Lung (tissue), 12 donors: Measurements from ENCODE around the gene SIDT2. TPM values are rescaled to one million over a fixed set of nuclear protein-coding genes. Genes with fewer than 3 reads are reported as not detected.

Experiments used
- ATAC-seq: fragments of 200-7000 bp; cut with Tn5 transposase; one replicate; pipeline ENCODE4 v1.9.1; 2020; ENCODE audit warnings: moderate number of reproducible peaks; ENCODE audit not compliant: insufficient read depth, low FRiP score
- DNase-seq, 3 donors: peaks; one replicate each; pipeline ENCODE4 v3.0.0-alpha.2; 2013 to 2017
- H3K27ac ChIP-seq, 2 donors: one replicate each; pipeline ENCODE4 v1.5.1; 2013; ENCODE audit warnings: mild to moderate bottlenecking in 2 of 2, moderate library complexity in 2 of 2, control low read depth in 1 of 2, inconsistent platforms in 1 of 2, low read depth in 1 of 2, low read length in 1 of 2
- H3K27me3 ChIP-seq, 3 donors: one replicate each; pipeline ENCODE4 v1.5.1; 2013; ENCODE audit warnings: low read length in 2 of 3; ENCODE audit not compliant: control insufficient read depth in 3 of 3, insufficient read depth in 3 of 3
- H3K36me3 ChIP-seq, 4 donors: one replicate each; pipeline ENCODE4 v1.5.1; 2013; ENCODE audit warnings: low read length in 4 of 4, mild to moderate bottlenecking in 1 of 4, moderate library complexity in 1 of 4; ENCODE audit not compliant: control insufficient read depth in 4 of 4, insufficient read depth in 4 of 4
- H3K4me1 ChIP-seq, 5 donors: one replicate each; pipeline ENCODE4 v1.5.1; 2013; ENCODE audit warnings: low read length in 5 of 5, mild to moderate bottlenecking in 2 of 5, moderate library complexity in 1 of 5; ENCODE audit not compliant: control insufficient read depth in 5 of 5, insufficient read depth in 5 of 5
- H3K4me3 ChIP-seq: one replicate; pipeline ENCODE4 v1.5.1; 2013; ENCODE audit warnings: mild to moderate bottlenecking, control low read depth, moderate library complexity
- H3K9ac ChIP-seq, 2 donors: one replicate each; pipeline ENCODE4 v1.5.1; 2013; ENCODE audit warnings: low read length in 2 of 2, control low read depth in 1 of 2; ENCODE audit not compliant: insufficient read depth in 1 of 2
- H3K9me3 ChIP-seq, 4 donors: one replicate each; pipeline ENCODE4 v1.5.1; 2013; ENCODE audit warnings: low read length in 3 of 4, mild to moderate bottlenecking in 1 of 4, moderate library complexity in 1 of 4; ENCODE audit not compliant: control insufficient read depth in 4 of 4, insufficient read depth in 3 of 4
- CTCF ChIP-seq: IDR thresholded peaks from 2 replicates; pipeline ENCODE4 v1.5.1; 2012; ENCODE audit warnings: mild to moderate bottlenecking; ENCODE audit errors: control extremely low read depth, extremely low read depth
- WGBS, 2 donors: extraction: QIAGEN DNeasy Blood & Tissue Kit; methylation state at CpG; one replicate each; pipeline ENCODE4 v1.1.7; 2013; 5-methylcytosine and 5-hydroxymethylcytosine counted together
- polyA plus RNA-seq, 2 donors: library from polyadenylated mRNA; stranded (reverse); fragments of 200-250 nt; gene quantifications; one replicate each; pipeline ENCODE4 v1.2.1, GENCODE V29; 2013
- total RNA-seq, 2 donors: library from RNA; depleted of rRNA in 1 of 2; stranded (reverse); fragments of >200 nt in 1 of 2; gene quantifications; one replicate each; pipeline ENCODE4 v1.2.1, GENCODE V29; 2014 to 2021
- donor health status: control.
- donor health status: control.
- donor health status: Bipolar disorder and iron deficiency.
- donor health status: healthy.
- donor health status: DM: yes; HTN: yes; CAD: no.

The SIDT2 gene
- total and polyA plus RNA-seq, 4 donors = 25.4 to 84.8 (median 38.4) TPM

GRCh38 chr11:117232911-117233409 lies 54.4 kb downstream of the SIDT2 start:
- H3K27ac ChIP-seq = peak overlapping the region; percentile 82 to 87

GRCh38 chr11:117238221-117238620 lies 59.7 kb downstream of the SIDT2 start:
- peaks cover 5 to 13% (median 10%) of the 10 kb centered on the region in 4 donors for H3K36me3 ChIP-seq

More at GRCh38 chr11:117232911-117233409, 54.4 kb downstream of the SIDT2 start:
- H3K4me1 ChIP-seq = peaks cover 4 to 23% (median 11%) of the 10 kb centered on the region in 5 donors
- TF ChIP-seq CTCF = no peak
- H3K9me3 ChIP-seq = no peaks in the 10 kb centered on the region
- peak overlapping the region; percentile 82 for H3K4me3 ChIP-seq
- WGBS, 2 donors = 2% methylated on average over 21 to 26 of the region's 27 CpGs
- H3K9ac ChIP-seq = peak overlapping the region; percentile 73 to 82
- DNase-seq (peak in 2 of 3 donors; percentile 12 to 18), ATAC-seq (peak; percentile 1)
- peaks cover 0 to 16% (median 11%) of the 10 kb centered on the region in 4 donors for H3K36me3 ChIP-seq
- H3K27me3 ChIP-seq = no peaks in the 10 kb centered on the region

GRCh38 chr11:117239295-117239694 lies 60.8 kb downstream of the SIDT2 start:
- Histone ChIP-seq H3K4me3 (no peak overlapping the region), H3K27me3 (no peaks in the 10 kb centered on the region), H3K9ac (no peak overlapping the region), H3K9me3 (no peaks in the 10 kb centered on the region), H3K36me3 (peaks cover 5 to 17% (median 12%) of the 10 kb centered on the region in 4 donors), H3K27ac (no peak overlapping the region), H3K4me1 (peaks cover 0 to under 1% (median 0%) of the 10 kb centered on the region in 5 donors)
- DNase-seq (no peak), ATAC-seq (no peak)
- WGBS, 2 donors = 88 to 92% methylated on average over 6 of the region's 6 CpGs
- TF ChIP-seq CTCF = no peak

More at GRCh38 chr11:117238221-117238620, 59.7 kb downstream of the SIDT2 start:
- Histone ChIP-seq H3K9ac (no peak overlapping the region), H3K4me1 (peaks cover under 1 to 10% (median 8%) of the 10 kb centered on the region in 5 donors), H3K9me3 (no peaks in the 10 kb centered on the region), H3K27me3 (no peaks in the 10 kb centered on the region), H3K4me3 (no peak overlapping the region), H3K27ac (no peak overlapping the region)
- ATAC-seq (no peak), DNase-seq (no peak)
- WGBS, 2 donors = 92 to 97% methylated on average over 5 of the region's 5 CpGs
- TF ChIP-seq CTCF = no peak

Other genes with a start within 250 kb of the SIDT2 start
- 10 to 100 TPM; 42.3 to 43.4 TPM for gene SIK3, start 80.3 kb upstream of the SIDT2 start, total RNA-seq
- 10 to 100 TPM in 1 of 2 donors, 1 to 10 TPM in 1; 9.0 to 16.8 TPM for gene SIK3, start 80.3 kb upstream of the SIDT2 start, polyA plus RNA-seq
- gene PAFAH1B2, start 34.5 kb upstream of the SIDT2 start, total RNA-seq = 10 to 100 TPM; 70.7 to 73.1 TPM
- gene PAFAH1B2, start 34.5 kb upstream of the SIDT2 start, polyA plus RNA-seq = 10 to 100 TPM; 22.2 to 23.8 TPM
- 100 to 1,000 TPM; 172 to 505 TPM for gene TAGLN, start 20.6 kb downstream of the SIDT2 start, total RNA-seq
- 100 to 1,000 TPM; 534 to 683 TPM for gene TAGLN, start 20.6 kb downstream of the SIDT2 start, polyA plus RNA-seq
- gene PCSK7, start 53.3 kb downstream of the SIDT2 start, total RNA-seq = 10 to 100 TPM; 33.9 to 82.5 TPM
- gene PCSK7, start 53.3 kb downstream of the SIDT2 start, polyA plus RNA-seq = 10 to 100 TPM; 29.2 to 31.9 TPM
- 10 to 100 TPM; 18.5 to 19.8 TPM for gene RNF214, start 53.9 kb downstream of the SIDT2 start, total RNA-seq
- gene RNF214, start 53.9 kb downstream of the SIDT2 start, polyA plus RNA-seq = 10 to 100 TPM in 1 of 2 donors, 1 to 10 TPM in 1; 8.6 to 10.7 TPM
- gene BACE1-AS, start 112.6 kb downstream of the SIDT2 start, total RNA-seq = 1 to 10 TPM; 5.8 to 5.9 TPM
- 1 to 10 TPM; 1.9 to 9.5 TPM for gene BACE1-AS, start 112.6 kb downstream of the SIDT2 start, polyA plus RNA-seq
- 10 to 100 TPM; 18.6 to 30.7 TPM for gene BACE1, start 137.5 kb downstream of the SIDT2 start, total RNA-seq
- 1 to 10 TPM; 5.1 to 7.8 TPM for gene BACE1, start 137.5 kb downstream of the SIDT2 start, polyA plus RNA-seq
- 10 to 100 TPM; 33.2 to 36.1 TPM for gene CEP164, start 149.1 kb downstream of the SIDT2 start, total RNA-seq
- gene CEP164, start 149.1 kb downstream of the SIDT2 start, polyA plus RNA-seq = 10 to 100 TPM; 12.0 to 20.1 TPM